IPS DF 6.9 (cell line): ENCODE results near the gene ARCN1.

Experiments
- DNase-seq: peaks from one replicate; pipeline ENCODE4 v3.0.0-alpha.2; 2013; ENCODE audit warnings: low read depth, low spot score
- H3K27ac ChIP-seq: one replicate; pipeline ENCODE4 v1.5.1; 2013; ENCODE audit warnings: low read length, control low read depth
- H3K27me3 ChIP-seq: 2 replicates; pipeline ENCODE4 v1.6.1; 2013; ENCODE audit warnings: mild to moderate bottlenecking, low read length; ENCODE audit not compliant: control insufficient read depth, insufficient read depth
- H3K36me3 ChIP-seq: 2 replicates; pipeline ENCODE4 v1.6.1; 2013; ENCODE audit warnings: low read length; ENCODE audit not compliant: control insufficient read depth, insufficient read depth
- H3K4me1 ChIP-seq: 2 replicates; pipeline ENCODE4 v1.6.1; 2013; ENCODE audit warnings: low read length; ENCODE audit not compliant: control insufficient read depth, insufficient read depth
- H3K4me3 ChIP-seq: 2 replicates; pipeline ENCODE4 v1.5.1; 2013; ENCODE audit warnings: mild to moderate bottlenecking, low read length
- H3K9me3 ChIP-seq: 2 replicates; pipeline ENCODE4 v1.6.1; 2013; ENCODE audit warnings: low read length, inconsistent platforms; ENCODE audit not compliant: control insufficient read depth, insufficient read depth
- WGBS: extraction: QIAGEN DNeasy Blood & Tissue Kit; methylation state at CpG from one replicate; pipeline ENCODE4 v1.1.7; 2013; ENCODE audit warnings: mixed read lengths, missing lambda C conversion rate; ENCODE audit not compliant: insufficient read length, insufficient coverage; 5-methylcytosine and 5-hydroxymethylcytosine counted together

The ARCN1 gene

GRCh38 chr11:118530683-118531596, 41.3 kb upstream of the ARCN1 start, which contains the start of gene TMEM25:
TSS of gene TMEM25 (plus strand) at chr11:118531192. CDS start at chr11:118531802, 610 bp downstream.
- no peak for DNase-seq
- Histone ChIP-seq H3K4me3 (peak within 1 kb of the TSS; percentile 63), H3K27me3 (no peaks in the 10 kb centered on the region), H3K4me1 (peaks cover 3% of the 10 kb centered on the region), H3K36me3 (no peaks in the 10 kb centered on the region; the same call in 1 of the 2 replicates), H3K27ac (no peak within 1 kb of the TSS), H3K9me3 (no peaks in the 10 kb centered on the region)
- no CpG with 5 or more reads among the region's 94 CpGs for WGBS

GRCh38 chr11:118531597-118532084, 40.6 kb upstream of the ARCN1 start:
- Histone ChIP-seq H3K9me3 (no peaks in the 10 kb centered on the region), H3K4me3 (peak overlapping the region; percentile 63; the same call in 1 of the 2 replicates), H3K27me3 (no peaks in the 10 kb centered on the region), H3K4me1 (peaks cover 3% of the 10 kb centered on the region), H3K36me3 (no peaks in the 10 kb centered on the region; the same call in 1 of the 2 replicates), H3K27ac (no peak overlapping the region)
- DNase-seq, result no peak
- no CpG with 5 or more reads among the region's 12 CpGs for WGBS

GRCh38 chr11:118532091-118532490, 40.1 kb upstream of the ARCN1 start:
- no peaks in the 10 kb centered on the region for H3K27me3 ChIP-seq
- DNase-seq, result no peak
- H3K9me3 ChIP-seq, result no peaks in the 10 kb centered on the region
- H3K36me3 ChIP-seq, result no peaks in the 10 kb centered on the region; the same call in 1 of the 2 replicates
- H3K4me3 ChIP-seq, result no peak overlapping the region
- H3K27ac ChIP-seq, result no peak overlapping the region
- WGBS, result no CpG with 5 or more reads among the region's 10 CpGs
- H3K4me1 ChIP-seq, result peaks cover 3% of the 10 kb centered on the region

GRCh38 chr11:118532852-118533768, 39.1 kb upstream of the ARCN1 start:
- H3K4me3 ChIP-seq, result no peak overlapping the region
- no peak for DNase-seq
- H3K27me3 ChIP-seq, result no peaks in the 10 kb centered on the region
- no peaks in the 10 kb centered on the region; the same call in 1 of the 2 replicates for H3K36me3 ChIP-seq
- peaks cover 3% of the 10 kb centered on the region for H3K4me1 ChIP-seq
- H3K27ac ChIP-seq, result no peak overlapping the region
- no CpG with 5 or more reads among the region's 19 CpGs for WGBS
- no peaks in the 10 kb centered on the region for H3K9me3 ChIP-seq

- Histone ChIP-seq H3K27me3 (no peaks in the 10 kb centered on the region), H3K36me3 (no peaks in the 10 kb centered on the region; the same call in 1 of the 2 replicates), H3K4me1 (peaks cover 2% of the 10 kb centered on the region; the same call in 1 of the 2 replicates), H3K4me3 (no peak overlapping the region), H3K27ac (no peak overlapping the region), H3K9me3 (no peaks in the 10 kb centered on the region)
- WGBS, result no CpG with 5 or more reads among the region's 27 CpGs
- DNase-seq, result no peak
Observed at GRCh38 chr11:118533769-118534729, 38.2 kb upstream of the ARCN1 start.

- peaks cover 2% of the 10 kb centered on the region; the same call in 1 of the 2 replicates for H3K4me1 ChIP-seq
- no CpG with 5 or more reads among the region's 9 CpGs for WGBS
- no peak overlapping the region for H3K4me3 ChIP-seq
- no peaks in the 10 kb centered on the region for H3K27me3 ChIP-seq
- no peak overlapping the region for H3K27ac ChIP-seq
- H3K36me3 ChIP-seq, result no peaks in the 10 kb centered on the region; the same call in 1 of the 2 replicates
- DNase-seq, result no peak
- H3K9me3 ChIP-seq, result no peaks in the 10 kb centered on the region
Observed at GRCh38 chr11:118535261-118535660, 36.9 kb upstream of the ARCN1 start.

GRCh38 chr11:118536726-118537125, 35.5 kb upstream of the ARCN1 start:
- WGBS, result no CpG with 5 or more reads among the region's 5 CpGs
- no peak for DNase-seq

GRCh38 chr11:118537409-118537980, 34.7 kb upstream of the ARCN1 start:
- no peak for DNase-seq
- Histone ChIP-seq H3K4me3 (no peak overlapping the region), H3K27me3 (no peaks in the 10 kb centered on the region), H3K9me3 (no peaks in the 10 kb centered on the region), H3K4me1 (no peaks in the 10 kb centered on the region), H3K27ac (no peak overlapping the region), H3K36me3 (no peaks in the 10 kb centered on the region; the same call in 1 of the 2 replicates)
- no CpG with 5 or more reads among the region's 6 CpGs for WGBS

More at GRCh38 chr11:118536726-118537125, 35.5 kb upstream of the ARCN1 start:
- Histone ChIP-seq H3K9me3 (no peaks in the 10 kb centered on the region), H3K36me3 (no peaks in the 10 kb centered on the region; the same call in 1 of the 2 replicates), H3K27me3 (no peaks in the 10 kb centered on the region), H3K4me3 (no peak overlapping the region), H3K27ac (no peak overlapping the region), H3K4me1 (peaks cover 2% of the 10 kb centered on the region; the same call in 1 of the 2 replicates)

GRCh38 chr11:118544010-118544646, 28.1 kb upstream of the ARCN1 start:
- Histone ChIP-seq H3K27ac (no peak overlapping the region), H3K4me3 (no peak overlapping the region), H3K36me3 (no peaks in the 10 kb centered on the region; the same call in 1 of the 2 replicates), H3K4me1 (no peaks in the 10 kb centered on the region), H3K27me3 (no peaks in the 10 kb centered on the region), H3K9me3 (no peaks in the 10 kb centered on the region)
- no CpG with 5 or more reads among the region's 8 CpGs for WGBS
- DNase-seq, result no peak
